CD4-positive, alpha-beta T cell (primary cell): Measurements from ENCODE around the gene C11orf68. TPM values are rescaled to one million over a fixed set of nuclear protein-coding genes. Genes with fewer than 3 reads are reported as not detected.
A peak's percentile ranks its signal among the peaks of the same experiment; 100 is the strongest.

ENCODE experiments used
- ATAC-seq: fragments of 200-7000 bp; cut with Tn5 transposase; one replicate; pipeline ENCODE4 v1.10.0; 2022; ENCODE audit warnings: mild to moderate bottlenecking; ENCODE audit not compliant: poor library complexity
- CTCF ChIA-PET: fragments of 350-600 bp; sonication (Branson Sonifier 250); formaldehyde crosslinking; loops from one replicate; lab custom pipeline; 2021; ENCODE audit warnings: antibody characterized with exemption, inconsistent platforms; lab: Charles Lee
- POLR2A ChIA-PET: fragments of 350-600 bp; sonication (Branson Sonifier 250); formaldehyde crosslinking; loops from one replicate; lab custom pipeline; 2021; ENCODE audit warnings: antibody characterized with exemption, inconsistent platforms; lab: Charles Lee
- DNase-seq, 14 experiments: peaks; one replicate each; pipeline ENCODE4 v3.0.0-alpha.2; 2013 to 2020; ENCODE audit warnings: mixed read lengths in 2 of 14
- H3K27ac ChIP-seq, 2 donors: one replicate each; pipeline versions ENCODE4 v1.5.1 to v1.7.0; 2013; ENCODE audit warnings: low read length in 2 of 2, low read depth in 1 of 2, mild to moderate bottlenecking in 1 of 2
- H3K27me3 ChIP-seq, 2 experiments: 1 replicate in 1 of 2; 2 replicates in 1 of 2; pipeline versions ENCODE4 v1.6.1 to v1.7.0; 2013; ENCODE audit warnings: low read length in 2 of 2, control low read depth in 1 of 2, mild to moderate bottlenecking in 1 of 2, moderate library complexity in 1 of 2; ENCODE audit not compliant: insufficient read depth in 2 of 2, control insufficient read depth in 1 of 2
- H3K36me3 ChIP-seq: one replicate; pipeline ENCODE4 v1.6.1; 2013; ENCODE audit warnings: low read length, control low read depth; ENCODE audit not compliant: insufficient read depth
- H3K4me1 ChIP-seq: one replicate; pipeline ENCODE4 v1.6.1; 2013; ENCODE audit warnings: low read length, control low read depth; ENCODE audit not compliant: insufficient read depth
- H3K4me3 ChIP-seq: one replicate; pipeline ENCODE4 v1.5.1; 2013; ENCODE audit warnings: mild to moderate bottlenecking, low read length, moderate library complexity
- H3K9me3 ChIP-seq, 2 experiments: 1 replicate in 1 of 2; 2 replicates in 1 of 2; pipeline versions ENCODE4 v1.6.1 to v1.7.0; 2013; ENCODE audit warnings: low read length in 2 of 2, mild to moderate bottlenecking in 2 of 2, control low read depth in 1 of 2, moderate library complexity in 1 of 2; ENCODE audit not compliant: control insufficient read depth in 1 of 2, insufficient read depth in 1 of 2
- H3K27ac Mint-ChIP-seq: one replicate; pipeline ENCODE4 v1.8.0; 2020; ENCODE audit warnings: mixed read lengths
- H3K27me3 Mint-ChIP-seq: one replicate; pipeline ENCODE4 v1.8.0; 2021; ENCODE audit warnings: mixed read lengths
- H3K36me3 Mint-ChIP-seq: one replicate; pipeline ENCODE4 v1.8.0; 2021; ENCODE audit warnings: low read depth, mixed read lengths
- H3K4me1 Mint-ChIP-seq: one replicate; pipeline ENCODE4 v1.8.0; 2021; ENCODE audit warnings: low read depth, mixed read lengths
- H3K4me3 Mint-ChIP-seq: one replicate; pipeline ENCODE4 v1.8.0; 2020; ENCODE audit warnings: mild to moderate bottlenecking, mixed read lengths
- H3K9me3 Mint-ChIP-seq: one replicate; pipeline ENCODE4 v1.8.0; 2020; ENCODE audit warnings: mixed read lengths
- CTCF ChIP-seq: fragments of 200-600 bp; IDR thresholded peaks from one replicate; pipeline ENCODE4 v1.8.0; 2022; ENCODE audit warnings: antibody characterized with exemption, mild to moderate bottlenecking
- intact Hi-C, 2 experiments: fragments of 100-400 bp; cut with DNase I in 1 of 2; cut with micrococcal nuclease in 1 of 2; formaldehyde crosslinking; loops; one replicate each; pipeline versions ENCODE4 v1.15.1 to v1.9.0; 2023 to 2025; cut with DNase I, micrococcal nuclease
- total RNA-seq, 174 experiments: library from RNA in 2 of 174; stranded (reverse) in 2 of 174; gene quantifications; one replicate each; pipeline ENCODE4 v1.2.3 and lab custom pipeline; 2021 to 2026

C11orf68 gene
- total RNA-seq, 2 experiments from 2014 or later = 13.7 to 13.8 TPM

- no peak overlapping the region for H3K27ac Mint-ChIP-seq
- no peak overlapping the region for H3K27ac ChIP-seq
- ATAC-seq = no peak
- TF ChIP-seq CTCF = no peak
- peaks cover 0 to 7% of the 10 kb centered on the region in 2 experiments for H3K9me3 ChIP-seq
- H3K36me3 ChIP-seq = no peaks in the 10 kb centered on the region
- H3K4me1 ChIP-seq = peaks cover 30% of the 10 kb centered on the region
- H3K4me3 Mint-ChIP-seq = peak overlapping the region; percentile 48
- ChIA-PET CTCF (interaction anchor here (0.7 to 3.9 kb wide), 7 partner anchors 9 to 427 kb away, joined by 3 to 37 read pairs (median 17); partner anchors contain the start of genes AP5B1, CCDC85B, FIBP and MUS81), POLR2A (interaction anchor here (0.5 to 5.3 kb wide), 8 partner anchors 10 to 303 kb away, joined by 3 to 80 read pairs (median 4); partner anchors contain the start of genes C11orf68, CCDC85B and FIBP)
- H3K4me1 Mint-ChIP-seq = peaks cover 5% of the 10 kb centered on the region
- peak in 7 of 14 experiments; percentile 35 to 75 (median 63) for DNase-seq
- peaks cover 18% of the 10 kb centered on the region for H3K27me3 Mint-ChIP-seq
- H3K4me3 ChIP-seq = peak overlapping the region; percentile 36
- peaks cover 9 to 12% of the 10 kb centered on the region in 2 experiments for H3K27me3 ChIP-seq
- no peaks in the 10 kb centered on the region for H3K36me3 Mint-ChIP-seq
- intact Hi-C loops = loop anchor here (1.0 kb wide), 2 partner anchors 9 to 20 kb away; partner anchors contain the start of genes C11orf68 (in 2 of the 2), CCDC85B (in 2 of the 2) and DRAP1 (in 2 of the 2)
- no peaks in the 10 kb centered on the region for H3K9me3 Mint-ChIP-seq
These were observed 19.3 kb downstream of the C11orf68 start for GRCh38 chr11:65899356-65900124.

- no peaks in the 10 kb centered on the region for H3K36me3 ChIP-seq
- peaks cover 14% of the 10 kb centered on the region for H3K27me3 Mint-ChIP-seq
- H3K9me3 Mint-ChIP-seq = no peaks in the 10 kb centered on the region
- no peak for TF ChIP-seq CTCF
- intact Hi-C loops = no loop called here
- ChIA-PET CTCF (interaction anchor here (0.7 to 3.9 kb wide), 5 partner anchors 9 to 426 kb away, joined by 3 to 37 read pairs (median 3); partner anchors contain the start of genes AP5B1, CCDC85B, FIBP and MUS81), POLR2A (interaction anchor here (0.5 to 5.3 kb wide), 6 partner anchors 9 to 303 kb away, joined by 3 to 80 read pairs (median 4); partner anchors contain the start of genes C11orf68, CCDC85B and FIBP)
- peaks cover 0 to 7% of the 10 kb centered on the region in 2 experiments for H3K9me3 ChIP-seq
- no peak for DNase-seq
- no peak for ATAC-seq
- peak overlapping the region; percentile 62 for H3K4me3 Mint-ChIP-seq
- no peaks in the 10 kb centered on the region for H3K36me3 Mint-ChIP-seq
- peaks cover 37% of the 10 kb centered on the region for H3K4me1 ChIP-seq
- H3K4me3 ChIP-seq = peak overlapping the region; percentile 36
- H3K27ac Mint-ChIP-seq = peak overlapping the region; percentile 39
- peaks cover 9 to 12% of the 10 kb centered on the region in 2 experiments for H3K27me3 ChIP-seq
- H3K27ac ChIP-seq = no peak overlapping the region
- peaks cover 12% of the 10 kb centered on the region for H3K4me1 Mint-ChIP-seq
These were observed 20.1 kb downstream of the C11orf68 start for GRCh38 chr11:65898656-65899355.

GRCh38 chr11:65897020-65897471, 21.8 kb downstream of the C11orf68 start:
- ChIA-PET POLR2A (no interaction called here), CTCF (interaction anchor here (2.4 to 3.9 kb wide), 2 partner anchors 8 to 12 kb away, joined by 17 to 37 read pairs; partner anchors contain the start of genes CCDC85B and FIBP)
- DNase-seq (no peak), ATAC-seq (no peak)
- H3K4me1 ChIP-seq = peaks cover 55% of the 10 kb centered on the region
- intact Hi-C loops = no loop called here
- no peaks in the 10 kb centered on the region for H3K36me3 ChIP-seq
- Mint-ChIP-seq H3K27ac (no peak overlapping the region), H3K4me3 (peak overlapping the region; percentile 34), H3K4me1 (peaks cover 29% of the 10 kb centered on the region), H3K27me3 (peaks cover 8% of the 10 kb centered on the region), H3K9me3 (no peaks in the 10 kb centered on the region), H3K36me3 (no peaks in the 10 kb centered on the region)
- no peak overlapping the region for H3K27ac ChIP-seq
- no peak for TF ChIP-seq CTCF
- peaks cover 9 to 12% of the 10 kb centered on the region in 2 experiments for H3K27me3 ChIP-seq
- no peak overlapping the region for H3K4me3 ChIP-seq
- peaks cover 0 to 7% of the 10 kb centered on the region in 2 experiments for H3K9me3 ChIP-seq
